HG02588 (cell line): ENCODE results near the gene SLC66A2.

Experiments used
- ATAC-seq: cut with Tn5 transposase; IDR thresholded peaks from one replicate; pipeline ENCODE4 v1.9.1; 2021; ENCODE audit warnings: mild to moderate bottlenecking, moderate library complexity; ENCODE audit not compliant: unreplicated experiment

Gene SLC66A2

DNA sequence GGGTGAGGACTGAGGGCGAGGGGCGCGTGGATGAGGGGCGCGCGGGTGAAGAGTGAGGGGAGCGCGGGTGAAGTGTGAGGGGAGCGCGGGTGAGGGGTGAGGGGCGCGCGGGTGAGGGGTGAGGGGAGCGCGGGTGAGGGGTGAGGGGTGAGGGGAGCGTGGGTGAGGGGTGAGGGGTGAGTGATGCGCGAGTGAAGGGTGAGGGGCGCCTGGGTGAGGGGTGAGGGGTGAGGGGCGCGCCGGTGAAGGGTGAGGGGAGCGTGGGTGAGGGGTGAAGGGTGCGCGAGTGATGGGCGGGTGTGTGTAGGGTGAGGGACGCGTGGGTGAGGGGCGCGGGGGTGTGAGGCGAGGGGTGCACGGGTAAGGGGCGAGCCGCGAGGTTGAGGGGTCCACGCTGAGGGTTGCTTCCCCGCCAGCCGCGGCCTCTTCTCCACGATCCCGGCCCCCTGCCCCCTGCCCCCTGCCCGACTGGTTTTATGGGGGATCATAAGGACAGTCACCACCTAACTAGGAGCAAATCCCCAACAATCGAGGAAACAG is 1.1 kb upstream of the SLC66A2 start:
- no peak for ATAC-seq

DNA sequence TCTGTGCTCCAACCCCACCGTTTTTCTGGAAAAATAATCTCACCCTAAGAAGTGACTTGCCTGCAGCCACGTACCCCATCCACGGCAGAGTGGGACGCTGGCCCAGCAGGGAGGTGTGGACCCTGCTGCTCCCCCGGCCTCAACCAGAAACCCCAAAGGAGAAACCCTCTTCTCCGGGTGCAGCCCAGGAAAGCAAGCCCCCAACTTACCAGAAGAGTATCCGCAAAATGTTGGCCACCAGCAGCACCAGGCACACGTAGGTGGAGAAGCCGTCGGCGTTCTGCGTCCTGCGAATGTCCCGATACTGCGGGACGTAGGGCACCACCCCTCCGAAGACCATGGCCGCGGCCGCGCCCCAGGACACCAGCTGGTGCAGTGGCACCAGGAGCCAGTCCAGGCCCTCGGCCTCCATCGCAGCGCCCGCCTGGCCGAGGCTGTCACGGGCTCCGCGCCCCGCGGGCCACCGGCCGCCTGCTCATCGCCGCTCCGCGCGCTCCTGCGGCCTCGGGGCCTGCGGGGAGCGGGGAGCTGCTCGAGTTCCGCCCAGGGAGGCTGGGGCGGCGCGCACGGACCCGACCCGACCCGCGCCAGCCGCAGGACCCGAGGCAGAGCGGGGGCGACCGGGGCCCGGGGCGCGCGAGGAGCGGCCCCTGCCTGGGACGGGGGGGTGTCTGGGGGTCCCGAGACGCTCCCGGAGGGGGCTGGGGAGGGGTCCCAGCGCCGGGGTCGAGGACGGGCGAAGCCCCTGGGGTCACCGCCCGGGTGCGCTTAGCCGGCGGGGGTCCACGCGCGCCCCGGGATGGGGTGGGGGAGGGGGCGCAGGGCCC is 725 bp downstream of the SLC66A2 start:
- peak; percentile 27 for ATAC-seq

GRCh38 chr18:79949697-79950487 is 1.6 kb downstream of the SLC66A2 start:
- no peak for ATAC-seq

- no peak for ATAC-seq
Measured at GRCh38 chr18:79948719-79949411, 2.6 kb downstream of the SLC66A2 start.

DNA sequence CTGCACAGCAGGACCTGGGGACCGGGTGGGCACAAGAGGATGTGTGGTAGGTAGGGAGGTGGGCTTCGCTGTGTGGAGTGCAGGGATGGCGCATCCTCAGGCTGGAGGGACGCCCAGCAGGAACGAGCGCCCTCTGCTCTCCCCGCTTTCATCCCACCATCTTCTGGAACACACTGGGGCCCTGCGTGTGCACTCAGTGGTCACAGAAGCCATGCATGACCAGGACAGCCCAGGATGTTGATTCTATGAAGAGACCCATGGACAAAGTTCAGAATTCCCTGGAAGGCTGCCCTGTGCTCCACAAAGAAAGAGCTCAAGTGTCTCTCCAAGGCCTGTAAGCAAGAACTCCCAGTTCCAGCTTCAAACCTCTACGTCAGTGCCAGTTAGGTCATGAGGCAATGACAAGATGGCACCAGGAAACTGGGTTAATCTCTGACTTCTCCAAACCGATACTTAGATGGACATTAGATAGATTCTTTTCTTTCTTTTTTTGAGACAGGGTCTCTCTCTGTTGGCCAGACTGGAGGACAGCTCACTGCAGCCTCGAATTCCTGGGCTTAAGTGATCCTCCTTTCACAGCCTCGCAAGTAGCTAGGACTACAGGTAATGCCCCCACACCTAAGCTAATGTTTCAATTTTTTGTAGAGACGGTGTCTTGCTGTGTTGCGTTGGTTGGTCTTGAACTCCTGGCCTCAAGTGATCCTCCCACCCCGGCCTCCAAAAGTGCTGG is 3.4 kb downstream of the SLC66A2 start:
- ATAC-seq: no peak

DNA sequence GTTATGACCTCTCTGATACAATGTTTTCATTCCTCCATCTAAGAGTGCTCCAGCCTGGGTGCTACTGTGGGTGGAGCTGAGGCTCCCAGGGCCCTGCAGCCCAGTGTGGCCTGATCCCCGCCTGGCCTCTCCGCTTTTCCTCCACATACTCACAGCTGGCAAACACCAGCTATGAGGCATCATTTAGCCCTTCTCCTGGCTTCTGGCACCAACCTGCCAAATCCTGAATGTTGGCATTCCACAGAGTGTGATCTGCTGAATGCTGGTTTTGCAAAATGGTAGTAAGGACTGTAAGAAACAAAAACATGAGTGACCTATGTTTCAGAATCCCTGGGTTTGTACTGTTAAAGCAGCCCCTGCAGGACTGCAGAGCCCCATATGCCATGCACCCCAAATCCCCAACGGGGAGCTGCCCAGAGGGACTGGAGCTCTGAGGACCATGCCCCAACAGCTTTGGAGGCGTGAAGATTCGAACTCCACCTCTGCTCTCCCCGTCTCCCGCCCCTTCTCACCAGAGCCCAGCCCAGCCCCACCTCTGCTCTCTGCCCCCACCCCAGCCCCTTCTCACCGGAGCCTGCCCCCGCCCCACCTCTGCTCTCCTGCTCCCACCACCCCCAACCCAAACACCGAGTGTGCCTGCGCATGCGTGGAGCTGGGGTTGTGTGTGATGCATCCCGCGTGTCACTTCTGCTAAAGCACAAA is 4.2 kb downstream of the SLC66A2 start:
- no peak for ATAC-seq

- ATAC-seq: no peak
Measured at GRCh38 chr18:79945118-79946042, 6.1 kb downstream of the SLC66A2 start.

GRCh38 chr18:79944746-79945117 is 6.7 kb downstream of the SLC66A2 start:
- peak; percentile 13 for ATAC-seq

DNA sequence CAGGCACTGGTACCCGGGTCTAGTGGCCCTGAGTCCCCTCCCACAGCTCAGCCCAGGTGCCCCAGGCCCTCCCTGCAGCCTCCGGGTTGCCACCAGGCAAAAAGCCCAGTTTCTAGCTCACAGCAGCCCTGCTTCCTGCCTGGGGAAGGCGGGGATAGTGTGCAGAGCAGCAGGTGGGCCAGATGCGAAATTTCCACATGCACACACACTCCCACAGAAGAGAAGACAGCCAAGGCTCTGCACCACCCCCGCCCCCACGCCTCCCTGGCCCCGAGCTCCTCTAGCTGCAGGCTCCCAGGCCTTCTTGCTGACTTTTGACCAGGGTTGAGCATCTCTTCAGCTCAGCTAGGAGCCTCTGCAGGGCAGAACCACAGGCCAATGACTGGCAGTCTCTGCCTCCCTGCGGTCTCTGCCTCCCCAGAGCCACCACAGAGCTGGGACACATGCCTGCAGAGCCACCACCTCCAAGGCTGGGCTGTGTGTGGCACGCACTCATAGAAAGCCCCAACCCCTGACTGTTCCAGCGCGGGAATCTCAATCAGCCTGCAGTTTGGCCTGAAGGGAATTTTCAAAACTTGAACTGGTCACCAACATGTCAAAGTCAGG is 7.2 kb downstream of the SLC66A2 start:
- peak; percentile 38 for ATAC-seq

GRCh38 chr18:79943608-79944125 is 7.8 kb downstream of the SLC66A2 start:
- no peak for ATAC-seq

- no peak for ATAC-seq
Measured at GRCh38 chr18:79942786-79943607, 8.5 kb downstream of the SLC66A2 start.

- ATAC-seq: no peak
Measured at GRCh38 chr18:79942211-79942610, 9.2 kb downstream of the SLC66A2 start.

GRCh38 chr18:79941473-79942119 is 9.9 kb downstream of the SLC66A2 start:
- no peak for ATAC-seq

- no peak for ATAC-seq
Measured at GRCh38 chr18:79940814-79941472, 10.5 kb downstream of the SLC66A2 start.

DNA sequence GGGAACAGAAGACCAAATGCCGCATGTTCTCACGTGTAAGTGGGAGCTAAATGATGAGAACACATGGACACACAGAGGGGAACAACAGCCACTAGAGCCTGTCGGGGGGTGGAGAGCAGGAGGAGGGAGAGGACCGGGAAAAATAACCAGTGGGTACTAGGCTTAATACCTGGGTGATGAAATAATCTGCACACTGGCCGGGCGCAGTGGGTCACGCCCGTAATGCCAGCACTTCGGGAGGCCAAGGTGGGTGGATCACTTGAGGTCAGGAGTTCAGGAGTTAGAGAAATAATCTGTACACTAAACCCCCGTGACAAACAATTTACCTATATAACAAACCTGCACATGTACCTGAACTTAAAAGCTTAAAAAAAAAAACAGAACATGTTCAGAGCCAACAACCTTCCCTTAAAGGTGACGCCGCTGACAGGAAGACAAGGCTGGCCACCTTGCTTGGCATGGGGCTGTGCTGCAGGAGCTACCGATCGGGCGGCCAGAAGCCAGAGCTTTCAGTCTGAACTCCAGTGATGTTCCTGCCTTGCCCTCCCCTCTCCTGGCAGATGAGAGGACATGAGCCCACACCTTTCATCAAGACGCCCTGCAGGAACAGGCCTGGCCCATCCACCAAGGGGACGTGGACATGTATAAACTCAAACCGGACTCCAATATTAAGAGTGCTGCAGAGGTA is 11.2 kb downstream of the SLC66A2 start:
- no peak for ATAC-seq

- no peak for ATAC-seq
Measured at GRCh38 chr18:79939096-79939495, 12.4 kb downstream of the SLC66A2 start.
